HAP-1 (cell line): ENCODE results near the gene ANTXR1.

Source experiments
- DNase-seq, 2 experiments: peaks; one replicate each; pipeline ENCODE4 v3.0.0-alpha.2; 2016 to 2020; ENCODE audit warnings: low spot score in 2 of 2
- H3K27me3 ChIP-seq: fragments of 250-450 bp; sonication (Bioruptor Pico); 2 replicates; pipeline ENCODE4 v1.5.1; 2020; ENCODE audit warnings: low read depth, mild to moderate bottlenecking, moderate library complexity
- H3K36me3 ChIP-seq: fragments of 250-450 bp; sonication (Bioruptor Pico); replicated peaks from 2 replicates; pipeline ENCODE4 v1.5.1; 2020; ENCODE audit warnings: mild to moderate bottlenecking
- H3K4me1 ChIP-seq: fragments of 250-450 bp; sonication (Bioruptor Pico); 2 replicates; pipeline ENCODE4 v1.5.1; 2020; ENCODE audit warnings: mild to moderate bottlenecking
- H3K4me3 ChIP-seq: fragments of 250-450 bp; sonication (Bioruptor Pico); 2 replicates; pipeline ENCODE4 v1.5.1; 2020; ENCODE audit warnings: mild to moderate bottlenecking, moderate library complexity
- H3K9me3 ChIP-seq: fragments of 250-450 bp; sonication (Bioruptor Pico); 2 replicates; pipeline ENCODE4 v1.5.1; 2020; ENCODE audit warnings: mild to moderate bottlenecking, moderate library complexity
- in situ Hi-C: fragments of 300-500 bp; cut with MboI; formaldehyde crosslinking; loops from 3 replicates; pipeline ENCODE4 v1.14.3; 2020; ENCODE audit warnings: low sequenced_read_pairs, inconsistent platforms, mixed read lengths

Gene ANTXR1

DNA sequence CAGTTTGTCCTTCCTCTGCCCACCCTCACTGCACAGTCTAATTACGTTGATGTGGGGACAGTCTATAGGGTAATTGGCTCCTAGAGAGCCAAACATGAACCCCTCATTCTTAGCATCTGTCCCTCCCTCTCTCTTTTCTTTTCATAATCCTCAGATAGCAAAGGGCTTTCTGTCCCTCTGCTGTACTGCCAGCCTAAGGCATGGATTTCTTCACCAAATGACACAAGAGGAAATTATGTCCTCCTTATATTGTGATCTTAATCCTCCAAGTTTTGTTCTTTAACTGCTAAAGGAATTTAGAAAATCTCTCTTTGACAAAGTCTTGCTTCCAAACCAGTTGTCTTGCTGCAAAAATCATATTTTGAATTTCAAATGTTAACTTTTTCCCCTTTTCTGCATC lies 18.5 kb downstream of the ANTXR1 start:
- H3K9me3 ChIP-seq, result no peaks in the 10 kb centered on the region
- H3K36me3 ChIP-seq, result no peaks in the 10 kb centered on the region
- H3K4me3 ChIP-seq, result no peak overlapping the region
- in situ Hi-C loops, result no loop called here
- no peaks in the 10 kb centered on the region for H3K27me3 ChIP-seq
- H3K4me1 ChIP-seq, result peaks cover 28% of the 10 kb centered on the region
- peak in 1 of 2 experiments; percentile 58 for DNase-seq

DNA sequence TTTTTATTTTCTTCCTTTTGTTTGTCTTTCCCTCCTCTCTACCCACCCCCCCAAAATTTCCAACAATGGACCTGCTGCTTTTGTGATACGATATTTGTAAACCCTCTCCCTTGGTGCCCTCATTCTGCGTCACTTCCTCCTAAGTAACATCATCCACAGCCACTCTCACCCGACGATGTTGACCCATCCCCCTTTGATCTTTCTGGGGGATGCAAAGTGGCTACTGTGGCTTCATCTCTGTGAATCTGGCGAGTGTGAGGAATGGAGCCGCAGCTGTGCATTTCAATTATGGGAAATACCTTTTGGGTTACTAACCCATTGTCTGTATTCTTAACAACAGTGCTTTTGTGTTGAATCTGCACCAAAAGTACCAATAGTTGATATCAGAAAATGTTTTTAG lies 19.4 kb downstream of the ANTXR1 start:
- in situ Hi-C loops, result no loop called here
- no peaks in the 10 kb centered on the region for H3K36me3 ChIP-seq
- H3K4me1 ChIP-seq, result peaks cover 28% of the 10 kb centered on the region
- H3K27me3 ChIP-seq, result no peaks in the 10 kb centered on the region
- no peak for DNase-seq
- no peak overlapping the region for H3K4me3 ChIP-seq
- H3K9me3 ChIP-seq, result no peaks in the 10 kb centered on the region

DNA sequence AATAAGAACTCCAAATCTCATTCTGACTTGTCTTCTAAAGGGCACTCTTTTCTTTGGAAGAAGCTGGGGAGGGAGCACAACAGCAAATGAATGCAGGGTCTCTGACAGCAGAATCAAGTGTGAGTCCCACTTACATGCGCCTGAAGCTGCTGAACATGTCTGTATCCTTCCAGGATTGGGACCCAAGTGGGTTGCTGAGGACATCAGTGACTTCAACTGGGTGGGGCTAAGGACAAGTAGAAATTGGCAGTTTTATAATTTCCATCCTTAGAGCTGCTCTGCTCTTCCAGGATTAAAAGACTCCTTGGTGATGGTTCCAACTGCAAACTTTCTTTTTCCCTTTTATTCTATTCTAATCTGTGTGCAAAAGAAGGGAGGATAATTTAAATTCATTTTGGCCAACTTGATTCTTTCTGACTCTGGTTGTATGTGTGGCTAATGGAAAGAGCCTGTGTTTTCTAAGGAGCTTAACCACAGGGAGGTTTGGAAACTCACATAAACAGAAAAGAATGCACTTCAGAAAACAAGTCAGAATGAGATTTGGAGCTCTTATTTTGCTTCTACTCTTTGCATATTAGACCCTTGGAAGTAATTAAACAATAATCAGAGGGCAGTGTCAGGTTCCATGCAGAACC lies 20.6 kb downstream of the ANTXR1 start:
- no peaks in the 10 kb centered on the region for H3K27me3 ChIP-seq
- in situ Hi-C loops, result no loop called here
- no peaks in the 10 kb centered on the region for H3K36me3 ChIP-seq
- no peak overlapping the region for H3K4me3 ChIP-seq
- H3K9me3 ChIP-seq, result no peaks in the 10 kb centered on the region
- H3K4me1 ChIP-seq, result peaks cover 28% of the 10 kb centered on the region
- DNase-seq, result no peak

DNA sequence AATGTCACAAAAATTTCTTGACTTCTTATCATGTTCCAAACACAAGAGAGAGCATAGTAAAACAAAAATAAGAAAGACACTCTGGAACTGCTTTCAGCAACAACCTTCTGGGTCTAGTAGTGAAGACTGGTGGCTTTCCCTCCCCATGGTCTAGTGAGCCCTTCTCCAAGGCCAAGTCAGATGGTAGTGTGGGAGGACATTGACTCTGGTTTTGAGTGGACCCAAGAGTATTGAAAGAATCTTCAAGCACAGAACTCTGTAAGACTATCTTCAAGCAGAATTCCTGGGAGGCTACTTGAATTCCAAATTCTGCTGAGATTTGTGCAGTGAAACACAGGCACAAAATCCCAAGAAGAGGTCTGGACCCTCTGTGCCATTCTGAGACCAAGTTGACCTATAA lies 21.1 kb downstream of the ANTXR1 start:
- no peak for DNase-seq
- H3K36me3 ChIP-seq, result no peaks in the 10 kb centered on the region
- H3K27me3 ChIP-seq, result no peaks in the 10 kb centered on the region
- peaks cover 28% of the 10 kb centered on the region for H3K4me1 ChIP-seq
- in situ Hi-C loops, result no loop called here
- no peak overlapping the region for H3K4me3 ChIP-seq
- no peaks in the 10 kb centered on the region for H3K9me3 ChIP-seq

DNA sequence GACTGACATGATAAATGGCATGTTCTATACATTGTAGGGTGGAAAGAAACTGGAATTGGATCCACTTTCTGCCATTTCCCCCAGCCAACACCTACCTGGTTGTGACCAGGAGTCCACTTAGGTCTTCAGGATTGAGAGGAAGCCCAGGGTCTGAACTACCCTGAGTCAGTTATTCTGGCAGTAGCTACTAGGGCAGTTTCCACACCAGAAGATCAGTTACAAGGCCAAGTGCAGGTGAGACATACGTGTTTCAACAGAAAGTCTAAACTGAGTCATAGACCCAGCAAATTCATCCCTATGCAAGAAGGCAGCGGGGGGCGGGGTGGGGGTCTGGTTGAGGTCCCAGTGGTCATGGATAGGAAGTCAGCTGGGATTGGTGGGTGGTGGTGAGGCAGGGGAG lies 21.9 kb downstream of the ANTXR1 start:
- H3K4me3 ChIP-seq, result no peak overlapping the region
- no peaks in the 10 kb centered on the region for H3K9me3 ChIP-seq
- in situ Hi-C loops, result no loop called here
- peaks cover 24% of the 10 kb centered on the region for H3K4me1 ChIP-seq
- no peaks in the 10 kb centered on the region for H3K36me3 ChIP-seq
- no peaks in the 10 kb centered on the region for H3K27me3 ChIP-seq
- DNase-seq, result no peak

DNA sequence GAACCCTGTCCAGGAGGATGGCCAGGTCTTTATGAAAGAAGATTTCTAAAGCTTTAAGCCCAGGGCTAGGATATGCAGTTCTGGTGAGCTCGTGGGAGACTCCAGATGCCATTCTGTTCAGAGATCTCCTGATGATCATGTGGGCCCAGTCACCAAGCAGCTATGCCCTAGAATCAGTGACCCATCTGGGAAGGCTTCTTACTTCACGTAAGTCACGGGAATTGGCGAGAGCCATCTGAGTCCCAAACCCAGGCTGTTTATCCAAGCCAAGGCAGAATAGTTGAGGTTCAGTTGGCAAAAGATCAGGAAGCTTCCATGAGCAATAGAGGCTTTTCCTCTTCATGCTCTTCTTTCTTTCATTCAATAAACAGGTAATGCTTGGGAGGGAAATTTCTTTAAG lies 23.9 kb downstream of the ANTXR1 start:
- DNase-seq, result no peak
- Histone ChIP-seq H3K27me3 (no peaks in the 10 kb centered on the region), H3K4me1 (peaks cover 3% of the 10 kb centered on the region), H3K9me3 (no peaks in the 10 kb centered on the region), H3K4me3 (no peak overlapping the region), H3K36me3 (0 out of 2 replicates have a peak, but pooled peaks cover 3% of the 10 kb centered on the region)
- in situ Hi-C loops, result no loop called here

DNA sequence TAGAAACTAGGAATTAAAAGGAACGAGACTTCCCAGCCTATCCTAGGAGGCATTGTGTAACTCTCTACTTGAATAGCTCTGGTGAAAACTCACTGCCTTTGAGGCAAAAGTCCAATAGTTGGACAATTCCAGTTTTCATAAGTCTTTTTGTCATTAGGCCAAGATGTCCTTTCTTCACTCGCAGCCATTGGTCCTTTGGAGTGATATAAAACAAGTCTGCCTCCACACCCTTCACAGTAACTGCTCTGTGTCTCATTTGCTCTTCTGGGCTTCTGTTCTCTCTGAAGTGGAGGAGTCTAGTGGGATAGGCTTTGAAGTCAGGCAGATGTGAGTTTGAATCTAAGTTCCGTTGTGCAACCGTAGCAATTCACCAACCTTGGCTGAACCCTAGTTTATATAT lies 28.2 kb downstream of the ANTXR1 start:
- in situ Hi-C loops, result no loop called here
- Histone ChIP-seq H3K4me3 (no peak overlapping the region), H3K4me1 (no peaks in the 10 kb centered on the region), H3K36me3 (peaks cover 5% of the 10 kb centered on the region; the same call in 1 of the 2 replicates), H3K27me3 (no peaks in the 10 kb centered on the region), H3K9me3 (no peaks in the 10 kb centered on the region)
- DNase-seq, result no peak

DNA sequence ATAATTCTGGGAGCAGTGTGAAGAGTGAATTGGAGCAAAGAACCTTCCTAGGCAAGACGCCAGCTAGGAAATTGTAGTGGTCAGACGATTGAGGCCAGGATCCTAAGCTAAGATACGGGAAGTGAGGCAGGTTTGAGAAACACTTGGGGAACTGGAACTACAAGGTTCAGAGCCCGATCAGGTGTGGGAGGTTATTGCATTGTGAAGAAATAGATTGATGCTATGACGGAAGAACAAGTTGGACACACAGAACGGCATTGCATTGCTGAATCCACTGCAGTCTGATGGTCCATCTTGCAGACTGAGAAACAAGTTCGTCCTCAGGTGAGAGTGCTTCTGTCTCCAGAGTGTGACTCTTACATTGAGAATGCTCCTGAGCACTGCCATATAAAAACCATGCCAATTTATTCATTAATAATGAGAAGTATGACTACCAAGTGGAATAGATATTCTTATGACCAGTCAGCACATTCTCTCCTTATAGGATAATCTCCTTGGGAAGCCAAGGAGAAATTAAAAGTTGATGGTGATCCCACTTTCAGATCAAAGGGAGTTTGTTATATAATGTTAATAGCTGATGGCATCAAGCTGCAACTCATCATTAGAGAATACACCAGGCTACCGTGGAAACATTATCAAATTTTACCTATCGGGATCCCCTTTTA lies 30.9 kb downstream of the ANTXR1 start:
- in situ Hi-C loops, result no loop called here
- peaks cover 5% of the 10 kb centered on the region; the same call in 1 of the 2 replicates for H3K36me3 ChIP-seq

DNA sequence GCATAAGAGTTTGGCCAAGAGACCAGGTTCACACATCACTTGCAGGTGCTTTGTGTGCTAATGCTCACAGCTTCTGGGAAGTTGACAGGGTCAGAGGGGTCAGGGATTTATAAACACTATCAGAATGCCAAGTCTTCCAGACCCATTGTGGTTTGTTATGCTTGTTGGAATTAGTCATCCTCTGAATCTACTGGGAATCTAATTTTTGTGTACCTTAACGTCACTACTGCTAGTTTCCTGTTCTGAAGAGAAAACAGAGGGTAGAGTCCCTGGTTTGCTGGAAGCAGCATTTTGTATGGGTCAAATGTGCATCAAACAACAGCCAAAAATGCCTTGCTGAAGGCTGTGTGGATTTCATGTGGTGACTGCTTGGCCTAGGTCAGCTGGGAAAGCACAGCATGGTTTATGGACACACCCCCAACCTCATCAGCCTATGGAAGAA lies 33.3 kb downstream of the ANTXR1 start:
- H3K4me1 ChIP-seq, result peaks cover 5% of the 10 kb centered on the region
- H3K27me3 ChIP-seq, result no peaks in the 10 kb centered on the region
- H3K9me3 ChIP-seq, result no peaks in the 10 kb centered on the region
- DNase-seq, result no peak
- H3K36me3 ChIP-seq, result peaks cover 3% of the 10 kb centered on the region; the same call in 1 of the 2 replicates
- in situ Hi-C loops, result no loop called here
- H3K4me3 ChIP-seq, result no peak overlapping the region

More for the DNA sequence above, 30.9 kb downstream of the ANTXR1 start:
- Histone ChIP-seq H3K27me3 (no peaks in the 10 kb centered on the region), H3K9me3 (no peaks in the 10 kb centered on the region), H3K4me3 (no peak overlapping the region), H3K4me1 (peaks cover 5% of the 10 kb centered on the region)
- DNase-seq, result no peak

DNA sequence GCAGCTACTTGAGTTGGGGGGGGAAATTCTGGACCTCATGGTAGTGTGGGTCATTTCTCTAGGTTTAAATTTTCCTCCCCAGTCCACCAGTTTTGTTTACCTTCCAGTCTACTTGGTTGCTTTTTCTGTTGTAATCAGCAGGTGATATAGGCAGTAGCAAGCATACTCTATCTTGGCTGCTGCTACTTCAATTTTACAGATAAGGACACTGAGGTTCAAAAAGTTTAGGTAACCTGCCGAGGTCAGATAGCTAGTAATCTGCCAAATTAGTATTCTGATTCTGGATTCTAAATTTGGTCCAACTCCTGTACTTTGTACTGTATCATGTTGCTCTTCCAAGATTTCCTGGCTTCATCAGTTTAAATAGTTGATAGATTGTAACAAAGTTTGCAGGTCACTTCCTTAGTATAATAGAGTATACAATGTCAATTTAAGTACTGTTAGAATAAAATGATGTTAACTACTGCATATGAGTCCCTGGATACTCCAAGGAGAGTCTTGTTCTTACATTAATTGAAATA lies 34.7 kb downstream of the ANTXR1 start:
- no peak for DNase-seq
- no peaks in the 10 kb centered on the region for H3K27me3 ChIP-seq
- peaks cover 5% of the 10 kb centered on the region for H3K4me1 ChIP-seq
- no peaks in the 10 kb centered on the region for H3K9me3 ChIP-seq
- peaks cover 3% of the 10 kb centered on the region; the same call in 1 of the 2 replicates for H3K36me3 ChIP-seq
- H3K4me3 ChIP-seq, result no peak overlapping the region
- in situ Hi-C loops, result no loop called here

DNA sequence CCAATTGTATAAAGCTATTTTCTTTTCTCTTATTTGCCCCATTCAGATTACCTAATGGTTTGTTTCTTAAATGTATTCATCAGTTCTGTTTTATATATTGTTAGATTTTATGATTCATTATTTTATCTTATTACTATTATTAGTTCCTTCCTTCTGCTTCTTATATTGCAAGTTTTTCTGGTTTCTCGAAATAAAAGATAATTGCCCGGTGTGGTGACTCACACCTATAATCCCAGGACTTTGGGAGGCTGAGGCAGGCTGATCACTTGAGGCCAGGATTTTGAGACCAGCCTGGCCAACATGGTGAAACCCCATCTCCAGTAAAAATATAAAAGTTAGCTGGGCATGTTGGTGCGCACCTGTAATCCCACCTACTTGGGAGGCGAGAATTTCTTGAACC lies 37.8 kb downstream of the ANTXR1 start:
- no peaks in the 10 kb centered on the region; the same call in 1 of the 2 replicates for H3K36me3 ChIP-seq
- no peaks in the 10 kb centered on the region for H3K27me3 ChIP-seq
- no peak for DNase-seq
- in situ Hi-C loops, result no loop called here
- H3K4me1 ChIP-seq, result peaks cover 5% of the 10 kb centered on the region
- H3K9me3 ChIP-seq, result no peaks in the 10 kb centered on the region
- no peak overlapping the region for H3K4me3 ChIP-seq

DNA sequence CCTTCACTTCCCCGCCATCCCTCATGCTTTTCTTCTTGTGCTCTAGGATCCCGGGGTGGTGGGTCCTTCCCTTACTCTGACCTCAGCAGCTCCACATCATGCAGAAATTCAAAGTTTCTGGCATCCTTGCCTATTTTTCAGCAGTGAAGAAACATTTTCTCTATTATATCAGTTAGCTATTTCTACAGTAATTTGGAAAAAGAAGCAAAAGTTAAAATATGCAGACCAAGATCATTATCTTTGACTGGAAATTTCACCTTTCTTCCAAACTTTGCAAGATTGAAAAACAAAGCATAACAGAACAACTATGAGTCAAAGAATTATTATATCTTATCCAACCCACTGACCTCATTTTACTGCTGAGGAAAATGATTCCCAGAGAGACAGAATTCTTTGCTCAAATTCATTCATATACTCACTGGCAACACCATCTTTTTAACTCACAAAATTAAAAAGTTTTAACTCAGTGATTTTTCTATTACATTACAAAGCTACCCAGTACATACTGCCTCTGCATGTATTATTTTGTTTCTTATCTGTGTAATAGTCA lies 40.5 kb downstream of the ANTXR1 start:
- no peak for DNase-seq
- in situ Hi-C loops, result no loop called here
- Histone ChIP-seq H3K27me3 (no peaks in the 10 kb centered on the region), H3K4me1 (no peaks in the 10 kb centered on the region), H3K9me3 (no peaks in the 10 kb centered on the region), H3K4me3 (no peak overlapping the region), H3K36me3 (no peaks in the 10 kb centered on the region)

DNA sequence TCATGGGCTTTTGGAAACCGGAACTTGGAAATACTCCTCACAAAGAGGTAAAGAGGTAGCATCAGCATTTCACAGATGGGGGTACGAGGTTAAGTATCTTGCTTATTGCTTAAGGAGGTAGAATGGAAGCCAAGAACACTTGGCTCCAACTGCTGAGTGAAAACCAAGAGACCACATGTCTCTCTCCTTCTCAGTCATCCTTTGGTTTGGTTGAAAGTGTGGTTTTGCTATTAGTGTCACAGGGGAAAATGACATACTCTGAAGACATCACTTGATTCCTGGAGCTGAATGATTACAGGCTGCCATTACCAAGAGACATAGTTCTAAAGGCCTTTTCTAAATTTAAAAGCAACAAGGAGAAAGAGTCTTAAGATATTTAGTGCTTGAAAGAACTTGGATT lies 41.5 kb downstream of the ANTXR1 start:
- Histone ChIP-seq H3K36me3 (no peaks in the 10 kb centered on the region), H3K4me1 (no peaks in the 10 kb centered on the region), H3K4me3 (no peak overlapping the region), H3K27me3 (no peaks in the 10 kb centered on the region), H3K9me3 (no peaks in the 10 kb centered on the region)
- in situ Hi-C loops, result no loop called here
- no peak for DNase-seq
